NCI-H226 (cell line): Measurements from ENCODE around the gene ADAMTS15.
A peak's percentile ranks its signal among the peaks of the same experiment; 100 is the strongest.

Experiments
- DNase-seq: peaks from one replicate; pipeline ENCODE4 v3.0.0-alpha.2; 2015

ADAMTS15 gene

GRCh38 chr11:130418210-130418609 lies 30.2 kb upstream of the ADAMTS15 start:
- DNase-seq, result no peak

GRCh38 chr11:130418756-130419155 lies 29.7 kb upstream of the ADAMTS15 start:
- no peak for DNase-seq

- peak; percentile 53 for DNase-seq
These were observed 27.8 kb upstream of the ADAMTS15 start for GRCh38 chr11:130420478-130421198.

- DNase-seq, result no peak
These were observed 27.3 kb upstream of the ADAMTS15 start for GRCh38 chr11:130421199-130421585.

- no peak for DNase-seq
These were observed 26.7 kb upstream of the ADAMTS15 start for GRCh38 chr11:130421697-130422096.

GRCh38 chr11:130422251-130422995 lies 26.0 kb upstream of the ADAMTS15 start:
- no peak for DNase-seq

- DNase-seq, result no peak
These were observed 24.8 kb upstream of the ADAMTS15 start for GRCh38 chr11:130423541-130424142.

- no peak for DNase-seq
These were observed 23.8 kb upstream of the ADAMTS15 start for GRCh38 chr11:130424613-130425140.

- no peak for DNase-seq
These were observed 23.3 kb upstream of the ADAMTS15 start for GRCh38 chr11:130425156-130425555.

- no peak for DNase-seq
These were observed 22.1 kb upstream of the ADAMTS15 start for GRCh38 chr11:130426223-130426836.

- DNase-seq, result no peak
These were observed 21.6 kb upstream of the ADAMTS15 start for GRCh38 chr11:130426837-130427341.

GRCh38 chr11:130427581-130428315 lies 20.7 kb upstream of the ADAMTS15 start:
- DNase-seq, result no peak

- no peak for DNase-seq
These were observed 19.9 kb upstream of the ADAMTS15 start, which contains the start of gene ADAMTS8 for GRCh38 chr11:130428316-130429119. ADAMTS8 (minus strand) TSS chr11:130428609; CDS start chr11:130428286, 323 bp downstream.

- DNase-seq, result no peak
These were observed 19.2 kb upstream of the ADAMTS15 start for GRCh38 chr11:130429120-130429681.

- DNase-seq, result no peak
These were observed 18.5 kb upstream of the ADAMTS15 start for GRCh38 chr11:130429983-130430382.

GRCh38 chr11:130431331-130431773 lies 17.1 kb upstream of the ADAMTS15 start:
- peak; percentile 15 for DNase-seq

- peak; percentile 26 for DNase-seq
These were observed 16.6 kb upstream of the ADAMTS15 start for GRCh38 chr11:130431801-130432200.

- DNase-seq, result no peak
These were observed 15.1 kb upstream of the ADAMTS15 start for GRCh38 chr11:130433357-130433756.

- peak; percentile 62 for DNase-seq
These were observed 13.8 kb upstream of the ADAMTS15 start for GRCh38 chr11:130434521-130435223.

GRCh38 chr11:130435671-130436070 lies 12.8 kb upstream of the ADAMTS15 start:
- no peak for DNase-seq
